Neural crest cell (in vitro differentiated cells): ENCODE results near the gene SMCP. TPM values are rescaled to one million over a fixed set of nuclear protein-coding genes. Genes with fewer than 3 reads are reported as not detected.

ENCODE experiments used
- DNase-seq: peaks from one replicate; pipeline ENCODE4 v3.0.0; 2021; ENCODE audit warnings: low read depth, mixed read lengths, low spot score
- H3K27ac Mint-ChIP-seq: one replicate; pipeline ENCODE4 v1.8.0; 2021; ENCODE audit warnings: mild to moderate bottlenecking, mixed read lengths; ENCODE audit not compliant: unreplicated experiment
- H3K27me3 Mint-ChIP-seq: 2 replicates; pipeline ENCODE4 v1.8.0; 2021; ENCODE audit warnings: low read depth, mild to moderate bottlenecking, mixed read lengths
- H3K36me3 Mint-ChIP-seq: 2 replicates; pipeline ENCODE4 v1.8.0; 2021; ENCODE audit warnings: low read depth, mild to moderate bottlenecking, mixed read lengths
- H3K4me1 Mint-ChIP-seq: 2 replicates; pipeline ENCODE4 v1.8.0; 2021; ENCODE audit warnings: mixed read lengths
- H3K4me3 Mint-ChIP-seq: one replicate; pipeline ENCODE4 v1.8.0; 2021; ENCODE audit warnings: mild to moderate bottlenecking, mixed read lengths
- H3K9me3 Mint-ChIP-seq: 2 replicates; pipeline ENCODE4 v1.8.0; 2021; ENCODE audit warnings: mixed read lengths
- CTCF ChIP-seq: fragments of 200-600 bp; sonication (generic); conservative IDR thresholded peaks from 2 replicates; pipeline ENCODE4 v1.5.0; 2021; ENCODE audit warnings: antibody characterized with exemption, mild to moderate bottlenecking
- total RNA-seq: library from RNA; stranded (reverse); gene quantifications from 2 replicates; pipeline ENCODE4 v1.2.1, GENCODE V29; 2021

Gene SMCP
- total RNA-seq, 1 donor from 2014 or later = not detected

DNA sequence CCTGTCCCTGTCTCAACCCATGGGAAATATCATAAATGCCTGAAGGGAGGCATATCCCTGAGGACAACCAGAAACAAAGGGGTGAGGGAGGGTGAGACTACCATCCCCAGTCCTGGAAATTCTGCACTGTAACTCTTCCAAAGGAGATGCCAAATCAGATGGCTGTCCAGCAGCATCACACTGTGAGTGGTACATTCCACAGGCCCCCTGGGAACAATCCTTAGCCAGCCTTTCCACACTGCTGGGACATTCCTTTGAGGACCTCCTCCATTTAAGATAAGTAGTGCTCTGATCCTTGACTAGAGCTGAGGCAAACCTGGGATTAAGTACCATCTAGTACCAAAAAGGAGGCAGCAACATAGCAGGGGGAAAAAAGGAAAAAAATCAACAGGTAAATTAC is 40.9 kb downstream of the SMCP start:
- Mint-ChIP-seq H3K27ac (no peak overlapping the region), H3K27me3 (peaks cover 10% of the 10 kb centered on the region), H3K9me3 (peaks cover 3% of the 10 kb centered on the region), H3K36me3 (no peaks in the 10 kb centered on the region), H3K4me1 (no peaks in the 10 kb centered on the region), H3K4me3 (no peak overlapping the region)
- DNase-seq = no peak
- no peak for TF ChIP-seq CTCF

DNA sequence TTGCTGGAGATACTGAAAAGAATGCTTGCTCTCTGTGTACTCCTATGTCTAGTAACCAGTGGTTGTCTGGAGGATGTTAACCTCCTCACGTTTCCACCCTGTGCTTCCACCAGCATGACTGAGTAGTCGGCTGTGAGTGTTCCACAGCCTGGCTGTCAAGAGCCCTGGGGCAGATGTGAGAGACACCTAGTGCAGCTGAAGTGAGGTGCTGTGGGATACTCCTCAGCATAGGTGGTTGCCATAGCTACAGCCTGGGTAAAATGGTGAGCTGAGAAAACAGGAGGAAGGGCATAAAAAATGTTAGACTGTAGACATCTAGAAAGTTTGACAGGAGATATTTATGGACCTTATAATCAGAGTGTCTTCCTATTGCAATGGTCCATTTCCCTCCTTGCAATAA is 46.1 kb downstream of the SMCP start:
- Mint-ChIP-seq H3K9me3 (peaks cover 13% of the 10 kb centered on the region), H3K4me3 (no peak overlapping the region)
- DNase-seq = no peak

GRCh38 chr1:152926091-152926490 is 48.0 kb downstream of the SMCP start:
- no peaks in the 10 kb centered on the region for H3K4me1 Mint-ChIP-seq
- no peak overlapping the region for H3K4me3 Mint-ChIP-seq
- DNase-seq = no peak
- H3K36me3 Mint-ChIP-seq = no peaks in the 10 kb centered on the region
- TF ChIP-seq CTCF = no peak
- H3K27me3 Mint-ChIP-seq = no peaks in the 10 kb centered on the region
- H3K9me3 Mint-ChIP-seq = peaks cover 14% of the 10 kb centered on the region
- H3K27ac Mint-ChIP-seq = no peak overlapping the region

More for the DNA sequence above, 46.1 kb downstream of the SMCP start:
- no peaks in the 10 kb centered on the region for H3K4me1 Mint-ChIP-seq
- TF ChIP-seq CTCF = no peak
- no peaks in the 10 kb centered on the region for H3K36me3 Mint-ChIP-seq
- H3K27ac Mint-ChIP-seq = no peak overlapping the region
- no peaks in the 10 kb centered on the region for H3K27me3 Mint-ChIP-seq

DNA sequence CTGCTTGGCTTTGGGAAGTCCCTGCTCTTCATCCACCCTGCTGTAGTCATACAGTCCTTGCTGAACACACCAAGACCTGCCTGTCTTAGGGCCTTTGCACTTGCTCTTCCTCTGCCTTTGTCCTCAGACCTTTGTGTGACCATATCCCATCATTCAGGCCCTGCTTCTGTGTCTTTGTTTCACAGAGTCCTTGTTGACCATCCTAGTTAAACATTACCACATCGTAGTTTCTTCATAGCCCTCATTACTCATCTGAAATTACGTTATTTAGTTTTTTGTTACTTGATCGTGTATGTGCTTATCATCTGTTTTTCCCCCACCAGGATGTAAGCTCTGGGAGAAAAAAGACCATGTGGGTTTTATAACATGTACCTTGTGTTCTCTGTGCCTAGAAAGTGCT is 50.5 kb downstream of the SMCP start:
- Mint-ChIP-seq H3K27me3 (no peaks in the 10 kb centered on the region), H3K4me1 (no peaks in the 10 kb centered on the region), H3K9me3 (peaks cover 11% of the 10 kb centered on the region), H3K27ac (no peak overlapping the region), H3K36me3 (no peaks in the 10 kb centered on the region), H3K4me3 (no peak overlapping the region)
- no peak for TF ChIP-seq CTCF
- no peak for DNase-seq

DNA sequence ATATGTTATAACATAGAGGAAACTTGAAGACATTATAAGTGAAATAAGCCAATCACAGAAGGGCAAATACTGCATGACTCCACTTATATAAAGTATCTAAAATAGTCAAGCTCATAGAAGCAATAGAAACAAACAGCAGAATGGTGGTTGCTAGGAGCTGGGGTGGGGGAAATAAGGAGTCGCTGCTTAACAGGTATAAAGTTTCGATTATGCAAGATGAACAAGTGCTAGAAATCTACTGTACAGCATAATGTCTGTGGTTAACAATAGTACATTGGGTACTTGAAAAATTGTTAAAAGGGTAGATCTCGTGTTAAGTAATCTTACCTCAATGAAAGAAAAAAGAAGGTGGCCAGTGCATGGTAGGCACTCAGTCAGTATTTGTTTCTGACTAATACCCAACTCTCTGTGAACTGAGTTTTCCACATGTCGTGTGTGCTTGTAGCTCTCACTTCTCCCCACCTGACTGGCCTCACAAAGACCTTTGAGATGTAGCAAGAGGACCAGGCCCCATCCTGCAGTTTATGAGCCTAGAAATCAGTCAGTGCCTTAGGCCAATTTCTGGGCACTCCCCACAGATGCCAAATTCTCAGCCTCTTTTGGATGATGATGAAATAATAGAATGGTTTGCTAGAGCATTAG is 54.2 kb downstream of the SMCP start:
- no peaks in the 10 kb centered on the region for H3K36me3 Mint-ChIP-seq

More for the DNA sequence above, 54.2 kb downstream of the SMCP start:
- Mint-ChIP-seq H3K9me3 (peaks cover 9% of the 10 kb centered on the region), H3K4me1 (no peaks in the 10 kb centered on the region), H3K4me3 (no peak overlapping the region), H3K27ac (no peak overlapping the region), H3K27me3 (no peaks in the 10 kb centered on the region)
- no peak for DNase-seq
- TF ChIP-seq CTCF = no peak
